Right ventricle myocardium superior (tissue), 1 donor: ENCODE results near the gene CCL4L2. TPM values are rescaled to one million over a fixed set of nuclear protein-coding genes. Genes with fewer than 3 reads are reported as not detected.
"Not testable (repeated sequence)": the region's sequence is repeated elsewhere in the genome, so short reads cannot be mapped to it uniquely, and the experiment has no call there.

Experiments used
- ATAC-seq: fragments of 200-7000 bp; cut with Tn5 transposase; one replicate; pipeline ENCODE4 v1.9.1; 2020; ENCODE audit warnings: mild to moderate bottlenecking; ENCODE audit not compliant: poor library complexity
- DNase-seq: peaks from one replicate; pipeline ENCODE4 v3.0.0-alpha.2; 2020
- intact Hi-C: fragments of 100-400 bp; cut with DNase I; formaldehyde crosslinking; loops from one replicate; pipeline ENCODE4 v1.11.2; 2022
- long read RNA-seq: library from polyadenylated mRNA; unstranded; transcript quantifications from one replicate; pipeline ENCODE4 v2.0.0, GENCODE V29; 2021
- total RNA-seq: library from RNA; stranded (reverse); fragmentation: NEBNext Ultra II Directional; extraction: Animal tissue kit (Norgen Biotek cat#: 25700); gene quantifications from one replicate; pipeline ENCODE4 v1.2.1, GENCODE V29; 2021
- donor health status: DM: no; HTN: yes; CAD: no; lungs with severe emphysema.

The CCL4L2 gene
- total RNA-seq, result not detected
- long read RNA-seq, result 0 reads

GRCh38 chr17:36210439-36211211 lies at the start of gene CCL4L2:
Gene CCL4L2, plus strand, starts transcription at chr17:36211063.
- DNase-seq, intact Hi-C loops: not testable (repeated sequence)
- peak; percentile 74 for ATAC-seq

- ATAC-seq, DNase-seq, intact Hi-C loops: not testable (repeated sequence)
Measured at GRCh38 chr17:36168836-36169235, 42.0 kb upstream of the CCL4L2 start.

DNA sequence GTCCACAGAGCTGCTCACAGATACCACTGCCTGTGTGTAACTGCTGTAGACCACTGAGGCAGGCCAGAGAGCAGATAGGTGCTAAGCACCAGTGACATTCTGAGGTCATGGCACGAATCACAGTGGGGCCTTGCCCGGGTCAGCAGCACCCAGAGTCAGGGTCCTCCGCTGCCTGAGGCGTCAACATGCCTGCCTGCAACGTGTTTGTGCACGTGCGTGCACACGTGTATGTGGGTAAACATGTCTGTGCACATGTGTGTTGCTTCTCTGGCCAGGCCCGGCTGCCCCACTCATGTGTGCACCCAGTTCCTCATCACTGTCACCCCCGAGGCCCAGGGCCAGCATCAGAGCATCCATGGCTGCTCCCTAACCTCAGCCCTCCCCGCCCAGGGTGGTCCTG lies 34.3 kb upstream of the CCL4L2 start, which contains the start of gene TBC1D3B:
Gene TBC1D3B, minus strand, starts transcription at position 101 of the 400 bp plus-strand sequence. CDS start 1,586 bp downstream, outside the sequence.
- DNase-seq, ATAC-seq, intact Hi-C loops: not testable (repeated sequence)

DNA sequence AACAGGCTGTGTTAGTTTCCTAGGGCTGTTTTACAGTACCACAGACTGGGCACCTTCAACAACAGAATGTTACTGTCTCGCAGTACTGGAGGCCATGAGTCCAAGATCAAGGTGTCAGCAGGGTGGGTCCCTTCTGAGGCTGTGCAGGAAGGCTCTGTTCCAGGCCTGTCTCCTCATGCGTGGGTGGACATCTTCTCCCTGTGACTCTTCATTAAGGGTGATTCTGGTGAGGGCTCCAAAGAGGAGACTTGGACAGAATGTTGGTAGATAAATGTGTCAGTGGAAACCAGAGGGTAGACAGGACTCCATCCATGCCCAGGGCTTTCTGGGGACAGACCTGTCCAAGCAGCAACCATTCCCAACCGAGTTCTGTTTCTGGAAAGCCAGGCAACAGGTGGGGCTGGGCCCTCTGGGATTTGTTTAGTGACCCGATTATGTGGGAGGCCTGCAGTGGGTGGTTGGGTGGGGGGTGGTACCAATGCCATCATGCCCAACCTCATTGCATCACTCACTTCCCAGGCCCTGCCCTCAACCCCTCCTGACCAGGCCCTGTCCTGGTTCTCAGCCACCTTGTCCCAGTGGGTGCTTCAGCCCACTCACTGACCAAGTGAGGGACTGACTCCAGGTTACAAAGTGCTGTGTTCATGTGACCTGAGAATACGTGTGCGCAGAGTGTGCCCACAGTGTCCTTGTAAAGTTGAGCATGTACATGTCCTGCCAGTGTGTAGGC lies 29.3 kb upstream of the CCL4L2 start:
- DNase-seq, ATAC-seq, intact Hi-C loops: not testable (repeated sequence)

DNA sequence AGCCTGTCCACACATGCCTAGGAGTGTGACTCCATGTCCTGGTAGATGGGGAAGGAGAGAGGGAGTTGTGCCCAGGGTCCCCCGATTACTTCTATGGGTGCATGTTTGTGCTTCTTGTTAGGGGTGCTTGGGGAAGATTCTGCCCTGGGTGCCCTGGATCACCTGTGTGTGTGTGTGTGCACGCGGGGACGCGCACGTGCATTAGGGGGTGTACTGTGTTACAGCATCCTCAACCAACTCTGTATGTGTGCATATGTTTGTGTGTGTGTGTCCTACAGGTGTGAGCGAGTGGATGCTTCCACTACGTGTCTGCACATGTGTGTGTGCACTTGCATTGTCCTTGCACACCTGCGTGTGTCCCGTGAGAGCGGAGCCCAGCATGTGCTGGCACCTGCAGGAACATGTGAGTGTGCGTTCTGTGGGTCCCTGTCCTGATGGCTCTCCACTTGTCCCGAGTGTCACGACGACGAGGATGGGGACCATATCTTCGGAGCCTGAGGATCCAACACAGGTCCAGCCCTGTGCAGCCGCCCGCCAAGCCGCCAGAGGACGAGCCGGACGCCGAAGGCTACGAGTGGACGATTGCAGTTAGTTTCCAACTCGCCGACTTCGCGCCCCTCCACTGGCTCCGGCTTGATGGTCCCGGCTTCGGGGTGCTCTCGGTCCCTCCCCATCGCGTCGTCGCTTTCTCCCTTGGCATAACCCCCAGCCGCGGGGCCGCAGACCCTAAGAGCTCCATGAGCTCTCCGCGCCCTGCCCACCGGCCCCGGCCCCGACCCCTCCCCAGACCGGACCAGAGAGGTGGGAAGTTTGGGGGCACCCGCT lies 28.5 kb upstream of the CCL4L2 start:
- ATAC-seq (peak; percentile 62), DNase-seq (peak; percentile 53)
- intact Hi-C loops, result no loop called here

- intact Hi-C loops, result no loop called here
- peak; percentile 81 for DNase-seq
- peak; percentile 96 for ATAC-seq
Measured at GRCh38 chr17:36183001-36183971, 27.6 kb upstream of the CCL4L2 start.

GRCh38 chr17:36184023-36184765 lies 26.7 kb upstream of the CCL4L2 start:
- ATAC-seq (no peak), DNase-seq (no peak)
- intact Hi-C loops, result no loop called here

DNA sequence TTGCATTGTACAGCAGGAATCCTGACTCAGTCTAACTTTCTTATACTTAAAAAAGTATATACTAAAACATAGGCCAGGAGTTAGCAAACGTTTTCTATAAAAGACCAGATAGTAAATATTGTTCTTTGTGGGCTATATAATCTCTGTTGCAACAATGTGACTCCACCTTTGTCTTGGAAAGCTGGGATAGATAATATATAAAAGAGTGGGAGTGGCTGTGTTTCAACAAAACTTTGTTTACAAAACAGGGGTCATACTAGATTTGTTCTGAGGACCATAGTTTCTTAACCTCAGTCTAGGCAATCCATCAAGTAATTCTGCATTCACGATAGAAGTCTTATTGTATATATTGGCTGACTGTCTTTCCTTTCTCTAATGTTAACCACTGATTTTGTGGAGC lies 25.4 kb upstream of the CCL4L2 start:
- no peak for DNase-seq
- intact Hi-C loops, result no loop called here
- no peak for ATAC-seq

- DNase-seq, intact Hi-C loops, ATAC-seq: not testable (repeated sequence)
Measured at GRCh38 chr17:36186810-36187763, 23.8 kb upstream of the CCL4L2 start.

- ATAC-seq, intact Hi-C loops, DNase-seq: not testable (repeated sequence)
Measured at GRCh38 chr17:36187943-36188665, 22.8 kb upstream of the CCL4L2 start.

DNA sequence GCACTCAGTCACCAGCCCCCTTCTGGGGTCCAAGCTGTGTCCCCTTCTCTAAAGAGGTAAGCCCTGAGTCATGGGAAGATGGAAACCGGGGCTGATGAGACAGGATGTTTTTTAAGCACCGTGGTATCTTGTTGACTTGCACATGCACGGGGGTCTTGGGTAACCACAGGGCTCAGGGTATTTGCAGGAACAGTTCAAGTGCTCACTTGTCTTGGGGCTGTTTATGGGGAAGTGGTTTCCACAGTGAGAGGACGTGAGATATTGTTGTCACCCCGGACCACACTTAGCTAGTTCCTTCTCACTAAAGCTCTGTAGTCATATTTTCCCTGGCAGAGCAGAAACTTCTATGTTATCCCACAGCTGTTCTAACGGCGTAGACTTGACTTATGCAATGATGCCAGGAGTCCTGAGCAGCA lies 22.0 kb upstream of the CCL4L2 start:
- peak; percentile 76 for ATAC-seq
- peak; percentile 53 for DNase-seq
- intact Hi-C loops, result no loop called here

- ATAC-seq, DNase-seq, intact Hi-C loops: not testable (repeated sequence)
Measured at GRCh38 chr17:36189993-36190392, 20.9 kb upstream of the CCL4L2 start.

- intact Hi-C loops, ATAC-seq, DNase-seq: not testable (repeated sequence)
Measured at GRCh38 chr17:36190549-36191330, 20.1 kb upstream of the CCL4L2 start.

DNA sequence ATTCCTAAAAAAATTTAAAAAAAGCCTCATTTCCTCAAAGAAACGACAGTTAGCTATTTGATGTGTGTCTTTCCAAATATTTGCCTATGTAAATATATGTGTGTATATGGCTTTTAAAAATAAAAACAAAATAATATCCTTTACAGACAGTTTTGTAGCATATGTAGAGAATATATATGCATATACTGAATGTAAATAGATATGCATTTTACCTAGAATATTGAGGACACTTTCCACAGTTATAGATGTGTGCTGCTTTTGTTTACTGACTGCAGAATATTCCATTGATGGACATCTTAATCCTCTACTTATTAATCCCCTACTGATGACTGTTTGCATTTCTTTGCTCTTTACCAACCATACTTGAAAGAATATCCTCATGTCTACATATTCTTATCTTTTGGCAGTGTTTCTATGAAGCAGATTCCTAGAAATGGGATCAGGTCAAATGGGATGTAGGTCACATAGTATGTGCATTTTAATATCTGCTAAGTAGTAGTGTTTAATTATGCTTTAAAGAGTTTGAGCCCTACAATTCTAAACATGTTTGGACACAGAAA lies 17.6 kb upstream of the CCL4L2 start:
- intact Hi-C loops, result no loop called here
- no peak for ATAC-seq

More for the DNA sequence above, 17.6 kb upstream of the CCL4L2 start:
- DNase-seq, result no peak
